Panc1 (cell line): Measurements from ENCODE around the gene UNC13A. TPM values are rescaled to one million over a fixed set of nuclear protein-coding genes. Genes with fewer than 3 reads are reported as not detected.

Source experiments
- ATAC-seq: fragments of 200-7000 bp; cut with Tn5 transposase; 2 replicates; pipeline ENCODE4 v1.9.1; 2020; ENCODE audit warnings: mild to moderate bottlenecking, moderate library complexity
- BruUV-seq: library from RNA; stranded (reverse); fragments of 400-500 nt; replicated peaks from 2 replicates; lab custom pipeline; 2021; lab: Mats Ljungman, UMichigan
- CTCF ChIA-PET: fragments of 300-600 bp; sonication (Branson Sonifier 250); formaldehyde crosslinking; loops from one replicate; lab custom pipeline; 2022; ENCODE audit warnings: antibody characterized with exemption; lab: Charles Lee
- POLR2A ChIA-PET: fragments of 300-600 bp; sonication (Branson Sonifier 250); formaldehyde crosslinking; loops from one replicate; lab custom pipeline; 2022; ENCODE audit warnings: antibody characterized with exemption; lab: Charles Lee
- DNase-seq: peaks from one replicate; pipeline ENCODE4 v3.0.0-alpha.2; 2010; ENCODE audit warnings: low read depth, low spot score
- H3K27ac ChIP-seq: 2 replicates; pipeline ENCODE4 v1.5.1; 2011; ENCODE audit warnings: mild to moderate bottlenecking, low read length, inconsistent platforms
- H3K27me3 ChIP-seq: fragments of 200-500 bp; sonication (Bioruptor generic); 2 replicates; pipeline ENCODE4 v1.6.0; 2014; ENCODE audit warnings: low read length, inconsistent platforms; ENCODE audit not compliant: control insufficient read depth, insufficient read depth
- H3K36me3 ChIP-seq: fragments of 200-500 bp; sonication (Bioruptor generic); 2 replicates; pipeline ENCODE4 v1.5.1; 2014; ENCODE audit warnings: inconsistent platforms, mild to moderate bottlenecking, low read length, moderate library complexity; ENCODE audit not compliant: control insufficient read depth, insufficient read depth
- H3K4me1 ChIP-seq: 2 replicates; pipeline ENCODE4 v1.5.1; 2011; ENCODE audit warnings: inconsistent platforms, mild to moderate bottlenecking, low read length, moderate library complexity; ENCODE audit not compliant: control insufficient read depth, insufficient read depth
- H3K4me3 ChIP-seq, 2 experiments: 2 replicates each; pipeline ENCODE4 v1.5.1; 2011 to 2012; ENCODE audit warnings: low read depth in 2 of 2, low read length in 2 of 2, mild to moderate bottlenecking in 2 of 2, inconsistent platforms in 1 of 2, moderate library complexity in 1 of 2
- H3K9me3 ChIP-seq: fragments of 200-500 bp; sonication (Bioruptor generic); 2 replicates; pipeline ENCODE4 v1.5.1; 2014; ENCODE audit warnings: low read depth, mild to moderate bottlenecking, inconsistent platforms, low read length, moderate library complexity; ENCODE audit not compliant: control insufficient read depth, insufficient read depth
- CTCF ChIP-seq: fragments of 450-650 bp; IDR thresholded peaks from 2 replicates; pipeline ENCODE4 v1.5.1; 2017; ENCODE audit warnings: mild to moderate bottlenecking
- POLR2AphosphoS5 ChIP-seq: IDR thresholded peaks from 2 replicates; pipeline ENCODE4 v1.6.1; 2012; ENCODE audit warnings: mild to moderate bottlenecking, low read depth, low read length, moderate library complexity
- REST ChIP-seq, 2 experiments: IDR thresholded peaks; 2 replicates each; pipeline ENCODE4 v1.6.1; 2011 to 2012; ENCODE audit warnings: low read depth in 2 of 2, control low read depth in 1 of 2, low read length in 1 of 2, mild to moderate bottlenecking in 1 of 2, moderate library complexity in 1 of 2; ENCODE audit not compliant: insufficient read depth in 1 of 2
- SIN3A ChIP-seq: IDR thresholded peaks from 2 replicates; pipeline ENCODE4 v1.6.1; 2012; ENCODE audit warnings: low read depth, mild to moderate bottlenecking, low read length, moderate library complexity, borderline replicate concordance; ENCODE audit not compliant: insufficient read depth
- TCF7L2 ChIP-seq: IDR thresholded peaks from 2 replicates; pipeline ENCODE4 v1.6.1; 2011; ENCODE audit warnings: mild to moderate bottlenecking, low read depth, low read length, inconsistent platforms
- in situ Hi-C: cut with HindIII; loops from 2 replicates; pipeline ENCODE4 v1.10.0; 2016; ENCODE audit warnings: low sequenced_read_pairs, low pct_unique_long_range_greater_than_20kb
- intact Hi-C: fragments of 100-400 bp; cut with micrococcal nuclease; formaldehyde crosslinking; loops from one replicate; pipeline ENCODE4 v1.10.0; 2022; ENCODE audit not compliant: unreplicated experiment
- total RNA-seq: library from RNA; stranded (reverse); gene quantifications from one replicate; pipeline ENCODE4 v1.2.1, GENCODE V29; 2021; ENCODE audit not compliant: unreplicated experiment

Gene UNC13A
- total RNA-seq, 1 experiment from 2014 or later, result 0.46 TPM

- in situ Hi-C loops (no loop called here), intact Hi-C loops (no loop called here)
- Histone ChIP-seq H3K4me1 (peaks cover 9% of the 10 kb centered on the region), H3K27me3 (no peaks in the 10 kb centered on the region), H3K4me3 (peak overlapping the region; percentile 76 to 78), H3K36me3 (no peaks in the 10 kb centered on the region), H3K27ac (peak overlapping the region; percentile 45; the same call in 1 of the 2 replicates), H3K9me3 (no peaks in the 10 kb centered on the region)
- CTCF ChIA-PET, result no interaction called here
- POLR2A ChIA-PET, result no interaction called here
- ATAC-seq, result peak; percentile 46
- DNase-seq, result no peak
- no TSS peak for BruUV-seq
- TF ChIP-seq REST (IDR thresholded peaks at IDR 0.05; ENCODE audit: insufficient read depth in 1 of 2, low read depth in 2 of 2, low read length in 1 of 2), result no peak
- no peak for TF ChIP-seq POLR2AphosphoS5
- no peak for TF ChIP-seq CTCF
- no peak for TF ChIP-seq TCF7L2
- no peak for TF ChIP-seq SIN3A
Measured at GRCh38 chr19:17719730-17720400, 31.7 kb upstream of the UNC13A start.

- in situ Hi-C loops (no loop called here), intact Hi-C loops (no loop called here)
- peak; percentile 17 for DNase-seq
- CTCF ChIA-PET, result no interaction called here
- Histone ChIP-seq H3K4me3 (peak within 1 kb of the TSS; percentile 76 to 78), H3K27ac (peak within 1 kb of the TSS; percentile 77), H3K36me3 (no peaks in the 10 kb centered on the region), H3K4me1 (peaks cover 9% of the 10 kb centered on the region), H3K27me3 (no peaks in the 10 kb centered on the region), H3K9me3 (no peaks in the 10 kb centered on the region)
- POLR2A ChIA-PET, result no interaction called here
- TF ChIP-seq CTCF (no peak), POLR2AphosphoS5 (peak; percentile 74), REST (IDR thresholded peaks at IDR 0.05; ENCODE audit: insufficient read depth in 1 of 2, low read depth in 2 of 2, low read length in 1 of 2) (no peak), SIN3A (no peak)
- peak; percentile 94 for ATAC-seq
- BruUV-seq, result no TSS peak
Measured at GRCh38 chr19:17718947-17719711, 31.0 kb upstream of the UNC13A start, which contains the start of gene MAP1S. TSS of gene MAP1S (plus strand) at chr19:17719480. CDS start at chr19:17719503, 23 bp downstream.
